Neural cell (in vitro differentiated cells): ENCODE data around the gene EDRF1. TPM values are rescaled to one million over a fixed set of nuclear protein-coding genes. Genes with fewer than 3 reads are reported as not detected.

Source experiments
- H2AFZ ChIP-seq: fragments of 200-600, 300-800 bp; sonication (generic), shearing (Covaris generic); 2 replicates; pipeline ENCODE4 v1.6.0; 2014; ENCODE audit warnings: low read depth, mild to moderate bottlenecking, antibody characterized with exemption, low read length, moderate library complexity
- H3F3A ChIP-seq: fragments of 200-600 bp; shearing (Covaris generic); 2 replicates; pipeline ENCODE4 v1.6.1; 2016; ENCODE audit warnings: mild to moderate bottlenecking, moderate library complexity, mixed read lengths, antibody characterized with exemption, low read length; ENCODE audit not compliant: insufficient read depth, poor library complexity, severe bottlenecking
- H3K27ac ChIP-seq: fragments of 200-600, 300-800 bp; sonication (generic), shearing (Covaris generic); 2 replicates; pipeline ENCODE4 v1.5.1; 2014; ENCODE audit warnings: mild to moderate bottlenecking, low read length, moderate library complexity
- H3K27me3 ChIP-seq: fragments of 300-800, 200-600 bp; sonication (generic), shearing (Covaris generic); 2 replicates; pipeline ENCODE4 v1.6.0; 2014; ENCODE audit warnings: mild to moderate bottlenecking, low read depth, low read length, moderate library complexity; ENCODE audit not compliant: insufficient read depth
- H3K36me3 ChIP-seq: fragments of 300-800, 200-600 bp; sonication (generic), shearing (Covaris generic); 2 replicates; pipeline ENCODE4 v1.5.1; 2014; ENCODE audit warnings: mild to moderate bottlenecking, antibody characterized with exemption, low read length, moderate library complexity; ENCODE audit not compliant: insufficient read depth
- H3K4me2 ChIP-seq: fragments of 300-800, 200-600 bp; sonication (generic), shearing (Covaris generic); 2 replicates; pipeline ENCODE4 v1.6.0; 2014; ENCODE audit warnings: mild to moderate bottlenecking, low read length
- H3K4me3 ChIP-seq: fragments of 300-800, 200-600 bp; sonication (generic), shearing (Covaris generic); 2 replicates; pipeline ENCODE4 v1.5.1; 2014; ENCODE audit warnings: mild to moderate bottlenecking, low read length, moderate library complexity
- H3K79me2 ChIP-seq: fragments of 200-600 bp; shearing (Covaris generic); replicated peaks from 2 replicates; pipeline ENCODE4 v1.6.0; 2014; ENCODE audit warnings: mild to moderate bottlenecking, low read length, moderate library complexity; ENCODE audit not compliant: insufficient read depth
- H3K9ac ChIP-seq: fragments of 300-800, 200-600 bp; sonication (generic), shearing (Covaris generic); 2 replicates; pipeline ENCODE4 v1.6.1; 2016; ENCODE audit warnings: mild to moderate bottlenecking, low read length, mixed read lengths
- H3K9me2 ChIP-seq: fragments of 200-600 bp; shearing (Covaris generic); 2 replicates; pipeline ENCODE4 v1.6.1; 2016; ENCODE audit warnings: mild to moderate bottlenecking, low read length, mixed read lengths; ENCODE audit not compliant: insufficient read depth
- H3K9me3 ChIP-seq: fragments of 200-600, 300-800 bp; sonication (generic), shearing (Covaris generic); 2 replicates; pipeline ENCODE4 v1.6.1; 2016; ENCODE audit warnings: mild to moderate bottlenecking, mixed run types, low read length, moderate library complexity, mixed read lengths
- H4K20me1 ChIP-seq: fragments of 200-600 bp; shearing (Covaris generic); 2 replicates; pipeline ENCODE4 v1.6.1; 2016; ENCODE audit warnings: mild to moderate bottlenecking, mixed run types; ENCODE audit not compliant: insufficient read depth
- CTCF ChIP-seq: fragments of 450-650 bp; IDR thresholded peaks from 2 replicates; pipeline ENCODE4 v1.5.1; 2014; ENCODE audit warnings: antibody characterized with exemption, mild to moderate bottlenecking, moderate library complexity; ENCODE audit not compliant: poor library complexity, severe bottlenecking
- EP300 ChIP-seq: fragments of 450-650 bp; conservative IDR thresholded peaks from 2 replicates; pipeline ENCODE4 v1.6.1; 2014; ENCODE audit warnings: antibody characterized with exemption, mild to moderate bottlenecking, moderate library complexity; ENCODE audit not compliant: poor library complexity, severe bottlenecking
- EZH2 ChIP-seq: fragments of 200-600, 300-800 bp; shearing (Covaris generic), sonication (generic); IDR thresholded peaks from 2 replicates; pipeline ENCODE4 v1.6.1; 2014; ENCODE audit warnings: antibody characterized with exemption, low read length, borderline replicate concordance, mild to moderate bottlenecking; ENCODE audit not compliant: insufficient read depth, poor library complexity, severe bottlenecking
- MXI1 ChIP-seq: fragments of 450-650 bp; conservative IDR thresholded peaks from 2 replicates; pipeline ENCODE4 v1.6.1; 2014; ENCODE audit warnings: antibody characterized with exemption, mild to moderate bottlenecking; ENCODE audit not compliant: poor library complexity, severe bottlenecking
- POLR2AphosphoS5 ChIP-seq: IDR thresholded peaks from 2 replicates; pipeline ENCODE4 v1.6.1; 2012
- RAD21 ChIP-seq: fragments of 450-650 bp; conservative IDR thresholded peaks from 2 replicates; pipeline ENCODE4 v1.6.1; 2014; ENCODE audit warnings: antibody characterized with exemption, mild to moderate bottlenecking, moderate library complexity
- REST ChIP-seq: IDR thresholded peaks from 2 replicates; pipeline ENCODE4 v1.6.1; 2012; ENCODE audit warnings: borderline replicate concordance
- SMC3 ChIP-seq: fragments of 450-650 bp; conservative IDR thresholded peaks from 2 replicates; pipeline ENCODE4 v1.6.1; 2014; ENCODE audit warnings: antibody characterized with exemption, mild to moderate bottlenecking, moderate library complexity; ENCODE audit not compliant: poor library complexity
- TAF1 ChIP-seq: IDR thresholded peaks from 2 replicates; pipeline ENCODE4 v1.6.1; 2012; ENCODE audit warnings: low read depth
- polyA plus RNA-seq: library from polyadenylated mRNA; depleted of rRNA; stranded (reverse); fragments of >200 nt; gene quantifications from 2 replicates; pipeline ENCODE4 v1.2.3, GENCODE V29; 2014

EDRF1 gene
- polyA plus RNA-seq, 1 donor from 2014 or later, result 54.1 TPM

- H3K9me2 ChIP-seq, result no peaks in the 10 kb centered on the region
- no peaks in the 10 kb centered on the region for H3K27me3 ChIP-seq
- no peaks in the 10 kb centered on the region for H3F3A ChIP-seq
- H3K9ac ChIP-seq, result no peak overlapping the region
- no peak overlapping the region for H3K4me2 ChIP-seq
- no peaks in the 10 kb centered on the region for H3K79me2 ChIP-seq
- no peaks in the 10 kb centered on the region for H4K20me1 ChIP-seq
- H3K27ac ChIP-seq, result no peak overlapping the region
- TF ChIP-seq SMC3 (no peak), REST (no peak), EZH2 (no peak), TAF1 (no peak), MXI1 (no peak), EP300 (no peak), POLR2AphosphoS5 (no peak), RAD21 (no peak), CTCF (no peak)
- peaks cover 4% of the 10 kb centered on the region for H3K36me3 ChIP-seq
- no peak overlapping the region for H3K4me3 ChIP-seq
- H3K9me3 ChIP-seq, result no peaks in the 10 kb centered on the region
- H2AFZ ChIP-seq, result no peak overlapping the region
These were observed 91.7 kb downstream of the EDRF1 start for GRCh38 chr10:125811251-125811650.

- no peak overlapping the region for H3K27ac ChIP-seq
- H3K4me2 ChIP-seq, result no peak overlapping the region
These were observed 92.7 kb downstream of the EDRF1 start for GRCh38 chr10:125812128-125812750.

More at GRCh38 chr10:125812128-125812750, 92.7 kb downstream of the EDRF1 start:
- H4K20me1 ChIP-seq, result no peaks in the 10 kb centered on the region
- no peaks in the 10 kb centered on the region for H3K9me3 ChIP-seq
- TF ChIP-seq REST, result no peak
- TF ChIP-seq SMC3, result no peak
- TF ChIP-seq POLR2AphosphoS5, result no peak
- no peak for TF ChIP-seq RAD21
- H3K4me3 ChIP-seq, result no peak overlapping the region
- H2AFZ ChIP-seq, result no peak overlapping the region
- no peaks in the 10 kb centered on the region for H3K9me2 ChIP-seq
- peaks cover 4% of the 10 kb centered on the region for H3K36me3 ChIP-seq
- no peaks in the 10 kb centered on the region for H3K27me3 ChIP-seq
- H3K9ac ChIP-seq, result no peak overlapping the region
- H3F3A ChIP-seq, result no peaks in the 10 kb centered on the region
- no peaks in the 10 kb centered on the region for H3K79me2 ChIP-seq

Other genes with a start within 250 kb of the EDRF1 start
- not detected in 2 replicates for gene TEX36, start 36.5 kb upstream of the EDRF1 start, polyA plus RNA-seq
- not detected in 2 replicates for gene MMP21, start 56.1 kb downstream of the EDRF1 start, polyA plus RNA-seq
- 85.0 and 103 TPM in 2 replicates for gene UROS, start 103.5 kb downstream of the EDRF1 start, polyA plus RNA-seq
- 73.5 and 95.8 TPM in 2 replicates for gene BCCIP, start 103.8 kb downstream of the EDRF1 start, polyA plus RNA-seq
- 17.8 and 25.2 TPM in 2 replicates for gene DHX32, start 161.6 kb downstream of the EDRF1 start, polyA plus RNA-seq
- gene FANK1, start 176.9 kb downstream of the EDRF1 start, polyA plus RNA-seq, result 3.1 and 3.8 TPM in 2 replicates